VCaP (cell line): ENCODE data around the gene FGF14.
A peak's percentile ranks its signal among the peaks of the same experiment; 100 is the strongest.

ENCODE experiments used
- H3K27ac ChIP-seq: fragments of 450-650 bp; 2 replicates; pipeline ENCODE4 v1.5.1; 2017
- CTCF ChIP-seq: fragments of 450-650 bp; conservative IDR thresholded peaks from 2 replicates; pipeline ENCODE4 v1.5.1; 2017; ENCODE audit warnings: mild to moderate bottlenecking, moderate library complexity

FGF14 gene

GRCh38 chr13:102203718-102204117 is 198.1 kb downstream of the FGF14 start:
- H3K27ac ChIP-seq = no peak overlapping the region
- no peak for TF ChIP-seq CTCF

GRCh38 chr13:102198418-102199311 is 203.2 kb downstream of the FGF14 start:
- no peak for TF ChIP-seq CTCF
- no peak overlapping the region for H3K27ac ChIP-seq

DNA sequence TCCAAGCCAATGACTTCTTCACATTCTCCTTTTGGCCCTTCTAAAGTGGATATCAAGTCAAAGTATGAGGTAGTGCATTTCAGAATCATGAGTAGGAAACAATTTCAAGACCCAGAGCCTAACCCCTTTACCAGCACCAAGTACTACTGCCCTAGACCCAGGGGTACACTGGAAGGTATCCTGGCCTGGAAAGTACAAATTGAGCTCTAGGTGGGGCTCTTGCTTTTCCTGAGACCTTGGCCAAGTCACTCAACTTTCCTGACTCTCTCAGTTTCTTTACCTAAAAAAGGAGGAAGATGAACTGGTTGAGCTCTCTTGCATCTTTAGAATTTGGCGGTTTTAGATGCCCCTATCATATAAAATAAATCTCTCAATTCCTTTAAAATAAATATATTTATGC is 204.7 kb downstream of the FGF14 start:
- peak; percentile 42 for TF ChIP-seq CTCF
- H3K27ac ChIP-seq = no peak overlapping the region

DNA sequence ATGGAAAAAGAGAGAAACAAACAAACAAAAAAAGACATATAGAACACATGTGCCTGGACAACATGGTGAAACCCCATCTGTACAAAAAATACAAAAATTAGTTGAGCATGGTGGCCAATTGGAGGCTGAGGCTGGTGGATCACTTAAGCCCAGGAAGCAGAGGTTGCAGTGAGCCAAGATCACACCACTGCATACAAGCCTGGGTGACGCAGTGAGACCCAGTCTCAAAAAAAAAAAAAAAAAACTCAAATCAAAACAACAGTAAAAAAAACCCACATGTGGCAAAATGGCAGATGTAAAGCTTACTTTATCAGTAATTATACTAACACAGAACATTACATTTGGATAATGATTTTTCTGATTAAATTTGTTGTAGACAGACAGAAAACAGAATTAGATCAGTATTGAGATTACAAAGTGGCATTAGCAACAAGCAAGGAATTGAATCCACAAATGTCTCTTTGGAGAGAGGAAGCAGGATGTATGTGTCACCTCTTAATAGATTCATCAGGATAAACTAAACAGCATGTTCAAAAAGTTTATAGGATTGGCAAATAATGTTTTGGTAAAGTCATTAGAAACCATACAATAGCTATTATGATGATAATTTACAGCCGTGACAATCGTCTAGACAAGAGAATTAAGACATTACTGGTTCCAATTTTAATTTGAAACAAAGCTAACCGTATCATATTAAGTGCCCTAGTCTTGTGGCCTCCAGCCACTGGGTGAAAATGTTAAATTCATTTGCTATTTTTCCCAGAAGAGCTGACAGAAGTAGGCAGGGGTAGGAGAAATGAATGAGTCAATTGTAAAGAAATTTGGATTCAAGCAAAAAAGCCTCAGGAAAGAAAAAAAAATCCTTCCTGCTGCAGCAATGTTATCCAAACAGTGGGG is 206.0 kb downstream of the FGF14 start:
- no peak for TF ChIP-seq CTCF
- H3K27ac ChIP-seq = no peak overlapping the region

DNA sequence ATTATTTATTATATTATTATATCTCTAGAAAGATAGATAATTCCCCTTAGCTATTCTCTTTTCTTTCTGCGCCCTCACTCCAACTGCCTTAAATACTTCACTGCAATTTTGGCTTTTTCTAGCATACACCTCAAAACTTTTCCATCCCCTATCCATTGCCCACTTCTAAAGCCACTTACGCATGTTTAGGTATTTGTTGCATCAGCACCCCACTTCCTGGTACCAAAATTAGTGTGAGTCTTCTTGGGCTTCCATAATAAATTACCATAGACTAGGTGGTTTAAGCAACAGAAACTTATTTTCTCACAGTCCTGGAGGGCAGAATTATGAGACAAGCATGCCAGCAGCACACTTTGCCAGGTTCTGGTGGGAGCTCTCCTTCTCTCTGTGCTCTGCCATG is 209.0 kb downstream of the FGF14 start:
- no peak overlapping the region for H3K27ac ChIP-seq
- TF ChIP-seq CTCF = no peak

GRCh38 chr13:102191951-102192502 is 209.8 kb downstream of the FGF14 start:
- TF ChIP-seq CTCF = no peak
- H3K27ac ChIP-seq = no peak overlapping the region

DNA sequence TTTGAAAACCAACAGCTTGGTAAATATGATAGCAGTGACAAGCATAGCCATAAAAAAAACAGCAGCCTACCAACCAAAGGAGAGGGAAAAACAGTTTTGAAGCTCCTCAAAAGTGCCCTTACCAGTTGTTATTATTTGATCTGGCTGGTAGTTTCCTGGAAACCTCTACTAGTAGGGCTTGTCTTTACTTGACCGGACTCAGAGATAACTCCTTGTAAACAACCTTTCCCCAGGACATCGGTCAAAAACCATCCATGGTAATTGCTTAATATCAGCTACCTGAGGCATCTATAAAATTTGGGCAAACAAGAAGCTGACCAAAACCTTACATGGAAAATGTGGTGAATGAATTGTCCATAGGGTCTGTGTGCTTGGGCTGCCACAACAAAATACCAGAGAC is 210.9 kb downstream of the FGF14 start:
- H3K27ac ChIP-seq = no peak overlapping the region
- no peak for TF ChIP-seq CTCF
